ENCODE results near the gene FLYWCH2.
"Not testable (repeated sequence)": the region's sequence is repeated elsewhere in the genome, so short reads cannot be mapped to it uniquely, and the experiment has no call there.

The FLYWCH2 gene

DNA sequence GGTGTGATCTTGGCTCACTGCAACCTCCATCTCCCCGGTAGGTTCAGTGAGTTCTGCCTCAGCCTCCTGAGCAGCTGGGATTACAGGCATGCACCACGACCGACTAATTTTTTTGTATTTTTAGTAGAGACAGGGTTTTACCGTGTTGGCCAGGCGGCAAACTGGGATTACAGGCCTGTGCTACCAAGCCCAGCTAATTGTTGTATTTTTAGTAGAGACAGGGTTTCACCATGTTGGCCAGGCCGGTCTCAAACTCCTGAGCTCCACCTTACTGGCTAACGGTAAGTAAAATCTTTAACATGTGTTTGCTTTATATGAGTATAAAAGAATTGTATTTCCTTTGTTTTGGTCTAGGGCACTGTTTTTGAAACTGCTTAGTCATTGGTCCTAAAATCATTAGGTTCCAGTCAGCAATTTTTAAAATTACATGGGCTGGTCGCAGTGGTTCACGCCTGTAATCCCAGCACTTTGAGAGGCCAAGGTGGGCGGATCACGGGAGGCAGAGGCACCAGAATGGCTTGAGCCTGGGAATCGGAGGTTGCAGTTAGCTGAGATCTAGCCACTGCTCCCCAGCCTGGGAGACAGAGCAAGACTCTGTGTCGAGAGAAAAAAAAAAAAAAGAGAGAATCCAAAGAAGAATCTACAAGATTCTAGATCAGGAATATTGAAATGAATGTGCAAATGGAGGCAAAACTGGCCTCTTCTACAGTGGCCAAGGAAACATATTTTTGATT lies 32.3 kb downstream of the FLYWCH2 start:
- no peak for DNase-seq

DNA sequence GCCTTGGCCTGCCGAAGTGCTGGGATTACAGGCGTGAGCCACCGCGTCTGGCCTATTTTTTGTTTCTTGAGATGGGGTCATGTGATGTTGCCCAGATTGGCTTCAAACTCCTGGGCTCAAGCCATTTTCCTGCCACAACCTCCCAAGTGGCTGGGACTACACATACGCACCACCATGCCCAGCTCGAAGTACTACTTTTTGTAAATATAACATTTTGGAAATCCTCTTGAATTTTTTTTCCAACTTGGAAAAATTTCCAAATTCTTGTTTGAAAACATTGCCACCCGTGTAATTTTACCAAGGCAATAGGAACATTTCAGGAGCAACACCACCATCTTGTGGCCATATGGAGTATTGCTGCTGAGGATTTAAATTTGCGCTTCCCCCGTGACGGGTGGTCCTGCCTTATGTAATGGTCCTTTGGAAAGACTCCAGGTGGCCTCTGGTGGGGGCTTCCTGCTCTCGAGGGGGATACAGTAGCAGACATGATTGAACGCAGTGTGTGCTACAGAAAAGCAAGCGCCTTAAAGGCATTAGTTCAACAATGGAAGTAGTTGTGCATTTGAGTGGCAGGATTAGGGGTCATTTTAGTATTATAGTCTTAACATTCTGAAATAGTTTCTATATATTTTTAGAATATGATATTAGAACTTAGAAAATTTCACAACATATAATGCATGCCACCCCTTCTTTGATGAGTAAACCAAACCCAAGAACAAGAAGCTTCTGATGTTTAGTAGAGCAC lies 36.7 kb downstream of the FLYWCH2 start:
- DNase-seq, result peak; percentile 77

DNA sequence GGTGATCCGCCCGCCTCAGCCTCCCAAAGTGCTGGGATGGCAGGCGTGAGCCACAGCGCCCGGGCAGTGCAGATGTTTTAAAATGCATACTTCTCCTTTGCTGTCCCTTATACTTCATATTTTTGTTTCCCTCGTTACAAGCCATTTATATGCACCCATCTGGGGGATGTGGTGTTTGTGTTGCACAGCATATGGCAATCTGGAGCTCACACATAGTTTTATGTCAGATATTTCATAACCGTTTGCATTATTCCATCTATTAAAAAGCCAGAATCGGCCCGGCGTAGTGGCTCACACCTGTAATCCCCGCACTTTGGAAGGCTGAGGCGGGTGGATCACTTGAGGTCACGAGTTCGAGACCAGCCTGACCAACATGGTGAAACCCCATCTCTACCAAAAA lies 40.5 kb downstream of the FLYWCH2 start:
- no peak for DNase-seq

GRCh38 chr16:2924901-2925755 lies 42.1 kb downstream of the FLYWCH2 start:
- no peak for DNase-seq

DNA sequence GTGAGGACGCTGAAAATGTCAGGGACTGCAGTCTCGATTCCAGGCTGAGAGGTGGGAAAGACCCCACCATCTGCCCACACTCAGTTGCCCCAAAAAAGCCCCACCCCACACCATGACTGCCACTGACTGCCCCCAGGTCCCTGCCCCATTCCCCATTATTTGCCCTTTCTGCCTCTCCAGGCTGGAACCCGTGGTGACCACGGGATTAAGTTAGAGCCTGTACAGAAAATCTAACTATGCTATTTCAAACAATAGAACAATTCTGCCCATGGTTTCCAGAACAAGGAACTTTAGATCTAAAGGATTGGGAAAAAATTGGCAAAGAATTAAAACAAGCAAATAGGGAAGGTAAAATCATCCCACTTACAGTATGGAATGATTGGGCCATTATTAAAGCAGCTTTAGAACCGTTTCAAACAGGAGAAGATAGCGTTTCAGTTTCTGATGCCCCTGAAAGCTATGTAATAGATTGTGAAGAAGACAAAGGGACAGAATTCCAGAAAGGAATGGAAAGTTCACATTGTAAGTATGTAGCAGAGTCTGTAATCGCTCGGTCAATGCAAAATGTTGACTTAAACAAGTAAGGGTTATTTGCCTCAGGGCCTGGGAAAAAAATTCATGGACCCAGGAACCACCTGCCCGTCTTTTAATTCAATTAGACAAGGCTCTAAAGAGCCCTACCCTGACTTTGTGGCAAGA lies 43.1 kb downstream of the FLYWCH2 start:
- no peak for DNase-seq

DNA sequence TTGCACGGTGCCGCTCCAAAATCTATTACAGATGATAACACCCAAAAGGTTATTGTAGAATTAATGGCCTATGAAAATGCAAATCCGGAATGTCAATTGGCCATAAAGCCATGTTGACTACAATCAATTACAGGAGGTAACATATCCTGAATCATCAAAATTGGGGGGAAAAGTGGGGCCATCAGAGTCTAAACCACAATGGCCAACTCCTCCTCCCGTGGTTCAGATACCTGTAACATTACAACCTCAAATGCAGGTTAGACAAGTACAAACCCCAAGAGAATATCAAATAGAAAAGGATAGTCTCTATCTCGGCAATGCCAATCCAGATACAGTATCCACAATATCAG lies 43.6 kb downstream of the FLYWCH2 start:
- DNase-seq, result no peak

DNA sequence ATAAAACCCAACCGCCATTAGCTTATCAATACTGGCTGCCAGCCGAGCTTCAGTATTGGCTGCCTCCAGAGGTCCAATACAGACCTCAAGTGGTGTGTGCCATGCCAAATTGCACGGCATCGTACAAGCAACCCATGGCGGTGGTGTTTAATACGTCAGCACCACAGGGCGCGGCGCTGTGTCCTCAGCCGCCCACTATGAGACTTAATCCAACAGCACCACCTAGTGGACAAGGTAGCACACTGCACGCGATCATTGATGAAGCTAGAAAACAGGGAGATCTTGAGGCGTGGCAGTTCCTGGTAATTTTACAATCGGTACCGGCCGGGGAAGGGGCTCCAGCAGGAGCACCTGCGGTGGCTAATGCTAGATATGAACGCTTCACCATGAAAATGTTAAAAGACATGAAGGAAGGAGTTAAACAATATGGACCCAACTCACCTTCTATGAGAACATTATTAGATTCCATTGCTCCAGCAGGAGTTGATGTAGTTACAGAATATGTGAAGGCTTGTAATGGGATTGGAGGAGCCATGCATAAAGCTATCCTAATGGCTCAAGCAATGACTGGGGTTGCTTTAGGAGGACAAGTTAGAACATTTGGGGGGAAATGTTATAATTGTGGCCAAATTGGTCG lies 44.1 kb downstream of the FLYWCH2 start:
- DNase-seq, result peak; percentile 90

DNA sequence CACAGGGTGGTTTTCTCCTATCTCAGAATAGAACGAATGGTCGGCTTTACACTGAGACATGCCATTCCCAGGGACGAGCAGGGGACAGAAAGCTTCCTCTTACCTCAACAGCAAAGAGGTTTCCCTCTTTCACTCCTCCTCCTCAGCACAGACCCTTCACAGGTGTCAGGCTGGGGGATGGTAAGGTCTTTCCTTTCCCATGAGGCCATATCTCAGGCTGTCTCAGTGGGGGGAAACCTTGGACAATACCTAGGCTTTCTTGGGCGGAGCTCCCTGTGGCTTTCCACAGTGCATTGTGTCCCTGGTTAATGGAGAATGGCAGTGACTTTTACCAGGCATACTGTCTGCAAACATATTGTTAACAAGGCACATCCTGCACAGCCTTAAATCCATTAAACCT lies 45.1 kb downstream of the FLYWCH2 start:
- not testable (repeated sequence) for DNase-seq

DNA sequence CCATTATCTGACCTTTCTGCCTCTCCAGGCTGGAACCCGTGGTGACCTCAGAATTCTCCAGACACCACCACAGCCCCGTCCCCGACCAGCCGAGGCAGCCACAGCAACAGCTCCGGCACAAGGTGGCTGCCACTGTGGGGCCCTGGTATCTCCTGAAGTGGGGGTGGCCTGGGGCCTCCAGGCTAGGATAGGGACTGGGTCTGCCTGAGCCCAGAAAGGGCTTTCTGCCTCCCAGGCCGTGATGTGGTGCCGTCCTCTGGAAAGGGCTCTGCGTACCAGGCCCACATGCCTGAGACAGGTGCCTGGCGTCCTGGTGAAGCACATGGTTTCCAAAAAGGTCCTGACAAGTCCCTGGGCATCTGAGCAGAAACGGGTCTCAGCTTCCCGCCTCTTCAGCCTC lies 45.8 kb downstream of the FLYWCH2 start:
- no peak for DNase-seq

- no peak for DNase-seq
Measured at GRCh38 chr16:2929693-2930092, 46.7 kb downstream of the FLYWCH2 start.

DNA sequence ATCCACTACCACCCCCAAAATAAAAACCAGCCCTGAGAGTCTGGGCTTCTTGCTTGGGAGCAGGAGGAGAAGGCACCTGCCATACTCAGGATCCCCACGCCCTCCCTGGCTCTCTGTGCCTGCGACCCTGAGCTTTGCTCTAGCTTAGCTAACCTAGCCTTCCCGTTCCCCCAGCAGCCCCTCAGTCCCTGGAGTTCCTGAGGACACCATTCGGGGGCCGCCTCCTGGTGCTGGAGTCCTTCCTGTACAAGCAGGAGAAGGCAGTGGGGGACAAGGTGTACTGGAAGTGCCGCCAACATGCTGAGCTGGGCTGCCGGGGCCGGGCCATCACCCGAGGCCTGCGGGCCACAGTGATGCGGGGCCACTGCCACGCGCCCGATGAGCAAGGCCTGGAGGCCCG lies 47.2 kb downstream of the FLYWCH2 start:
- no peak for DNase-seq

GRCh38 chr16:2931231-2931914 lies 48.4 kb downstream of the FLYWCH2 start:
- not testable (repeated sequence) for DNase-seq

DNA sequence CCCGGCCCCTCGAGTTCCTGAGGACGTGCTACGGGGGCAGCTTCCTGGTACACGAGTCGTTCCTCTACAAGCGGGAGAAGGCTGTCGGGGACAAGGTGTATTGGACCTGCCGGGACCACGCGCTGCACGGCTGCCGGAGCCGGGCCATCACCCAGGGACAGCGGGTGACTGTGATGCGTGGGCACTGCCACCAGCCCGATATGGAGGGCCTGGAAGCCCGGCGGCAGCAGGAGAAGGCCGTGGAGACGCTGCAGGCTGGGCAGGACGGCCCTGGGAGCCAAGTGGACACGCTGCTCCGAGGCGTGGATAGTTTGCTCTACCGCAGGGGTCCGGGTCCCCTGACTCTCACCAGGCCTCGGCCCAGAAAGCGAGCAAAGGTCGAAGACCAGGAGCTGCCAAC lies 50.1 kb downstream of the FLYWCH2 start:
- no peak for DNase-seq

- no peak for DNase-seq
Measured at GRCh38 chr16:2933701-2934100, 50.7 kb downstream of the FLYWCH2 start.

DNA sequence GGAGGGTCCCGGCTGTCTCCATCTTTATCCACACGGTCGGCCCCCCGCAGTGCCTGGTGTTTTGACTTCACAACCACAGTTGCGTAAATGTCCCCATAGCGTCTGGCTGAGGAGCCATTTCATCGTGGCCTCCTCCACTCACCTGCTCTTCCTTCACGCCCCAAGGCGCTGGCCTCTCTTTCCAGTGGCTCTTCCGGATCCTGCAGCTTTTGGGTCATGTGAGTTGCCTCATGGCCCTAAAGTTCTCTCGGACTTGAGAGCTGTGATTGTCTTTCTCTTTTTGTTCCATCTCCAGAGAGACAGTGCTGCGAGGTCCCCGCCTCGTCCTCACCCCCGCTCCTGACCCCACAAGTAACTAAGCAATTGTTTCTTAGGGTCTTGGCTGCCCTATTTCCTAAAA lies 51.4 kb downstream of the FLYWCH2 start:
- no peak for DNase-seq

GRCh38 chr16:2936436-2937011 lies 53.5 kb downstream of the FLYWCH2 start:
- no peak for DNase-seq

- DNase-seq, result no peak
Measured at GRCh38 chr16:2937170-2937569, 54.2 kb downstream of the FLYWCH2 start.

DNA sequence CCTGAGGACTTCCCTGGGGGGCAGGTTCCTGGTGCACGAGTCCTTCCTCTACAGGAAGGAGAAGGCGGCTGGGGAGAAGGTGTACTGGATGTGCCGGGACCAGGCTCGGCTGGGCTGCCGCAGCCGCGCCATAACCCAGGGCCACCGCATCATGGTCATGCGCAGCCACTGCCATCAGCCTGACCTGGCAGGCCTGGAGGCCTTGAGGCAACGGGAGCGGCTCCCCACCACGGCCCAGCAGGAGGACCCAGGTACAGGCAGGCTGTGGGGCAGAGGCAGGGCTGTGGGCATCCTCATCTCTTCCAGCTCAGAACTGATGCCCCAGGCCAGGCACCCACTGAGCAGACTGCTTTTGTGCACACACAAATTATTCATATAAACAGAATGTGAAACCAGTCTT lies 55.2 kb downstream of the FLYWCH2 start:
- DNase-seq, result no peak

DNA sequence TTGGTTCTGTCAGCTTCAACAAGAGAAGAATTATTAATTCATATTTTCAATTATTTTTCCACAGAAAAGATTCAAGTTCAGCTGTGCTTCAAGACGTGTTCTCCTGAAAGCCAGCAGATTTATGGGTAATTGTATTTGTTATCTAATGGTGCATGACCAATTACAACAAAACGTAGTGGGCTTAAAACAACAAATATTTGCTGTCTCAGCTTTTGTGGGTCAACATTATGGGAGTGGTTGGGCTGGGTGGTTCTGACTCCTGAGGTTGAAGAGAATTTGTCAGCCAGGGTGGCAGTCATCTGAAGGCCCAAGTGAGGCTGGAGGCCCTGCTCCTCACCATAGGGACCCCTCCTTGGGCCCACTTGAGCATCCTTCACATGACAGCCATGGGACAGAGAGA lies 57.0 kb downstream of the FLYWCH2 start:
- DNase-seq, result no peak

GRCh38 chr16:2942045-2942444 lies 59.0 kb downstream of the FLYWCH2 start:
- DNase-seq, result no peak

DNA sequence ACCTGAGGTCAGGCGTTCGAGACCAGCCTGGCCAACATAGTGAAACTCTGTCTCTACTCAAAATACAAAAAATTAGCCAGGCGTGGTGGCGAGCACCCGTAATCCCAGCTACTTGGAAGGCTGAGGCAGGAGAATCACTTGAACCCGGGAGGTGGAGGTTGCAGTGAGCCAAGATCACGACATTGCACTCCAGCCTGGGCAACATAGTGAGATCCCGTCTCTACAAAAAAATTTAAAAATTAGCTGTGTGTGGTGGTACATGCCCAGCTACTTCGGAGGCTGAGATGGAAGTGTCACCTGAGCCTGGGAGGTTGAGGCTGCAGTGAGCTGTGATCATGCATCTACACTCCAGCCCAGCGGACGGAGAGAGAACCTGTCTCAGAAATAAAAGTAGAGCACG lies 60.7 kb downstream of the FLYWCH2 start:
- not testable (repeated sequence) for DNase-seq

- DNase-seq, result no peak
Measured at GRCh38 chr16:2946649-2947048, 63.6 kb downstream of the FLYWCH2 start.

Data from CD4-positive, alpha-beta T cell treated with Interleukin-12 subunit alpha and Interleukin-12 subunit beta, for 1 hour (primary cell).